SK-N-SH (cell line): ENCODE data around the gene ERRFI1.

Experiments used
- EP300 ChIP-seq, 2 experiments: IDR thresholded peaks; 2 replicates each; pipeline versions ENCODE4 v1.4.0 to v1.6.1; 2012; ENCODE audit warnings: borderline replicate concordance in 1 of 2, low read depth in 1 of 2, low read length in 1 of 2
- GATA2 ChIP-seq: sonication (generic); formaldehyde crosslinking; IDR thresholded peaks from 2 replicates; pipeline ENCODE4 v1.5.0; 2020; ENCODE audit warnings: mild to moderate bottlenecking, missing genetic modification reagents
- NFIC ChIP-seq: IDR thresholded peaks from 2 replicates; pipeline ENCODE4 v1.4.0; 2012; ENCODE audit warnings: borderline replicate concordance
- POLR2AphosphoS5 ChIP-seq: IDR thresholded peaks from 2 replicates; pipeline ENCODE4 v1.6.1; 2012; ENCODE audit warnings: low read depth, low read length
- RFX5 ChIP-seq: IDR thresholded peaks from 2 replicates; pipeline ENCODE4 v1.6.1; 2012; ENCODE audit warnings: mild to moderate bottlenecking, improper control_type of control experiment, low read length
- SMC3 ChIP-seq: IDR thresholded peaks from 2 replicates; pipeline ENCODE4 v1.6.1; 2012; ENCODE audit warnings: low read depth, low read length, improper control_type of control experiment
- USF1 ChIP-seq: IDR thresholded peaks from 2 replicates; pipeline ENCODE4 v1.4.0; 2012; ENCODE audit warnings: low read depth, borderline replicate concordance
- USF2 ChIP-seq: fragments of 150-350 bp; IDR thresholded peaks from 2 replicates; pipeline ENCODE4 v1.6.1; 2017; ENCODE audit warnings: antibody characterized with exemption, low read length, low read depth, borderline replicate concordance
- YY1 ChIP-seq: IDR thresholded peaks from 2 replicates; pipeline ENCODE4 v1.4.0; 2012; ENCODE audit warnings: low read depth, mild to moderate bottlenecking
- ZBTB33 ChIP-seq: IDR thresholded peaks from 2 replicates; pipeline ENCODE4 v1.4.0; 2012; ENCODE audit warnings: low read depth, borderline replicate concordance
- TF ChIP-seq, protein P1 (sequence below): fragments of 200-600 bp; sonication (generic); IDR thresholded peaks from 2 replicates; pipeline ENCODE4 v1.6.1; 2017; ENCODE audit warnings: antibody characterized with exemption, mild to moderate bottlenecking, moderate library complexity
- TF ChIP-seq, protein P2 (sequence below): IDR thresholded peaks from 2 replicates; pipeline ENCODE4; 2012

DNA sequence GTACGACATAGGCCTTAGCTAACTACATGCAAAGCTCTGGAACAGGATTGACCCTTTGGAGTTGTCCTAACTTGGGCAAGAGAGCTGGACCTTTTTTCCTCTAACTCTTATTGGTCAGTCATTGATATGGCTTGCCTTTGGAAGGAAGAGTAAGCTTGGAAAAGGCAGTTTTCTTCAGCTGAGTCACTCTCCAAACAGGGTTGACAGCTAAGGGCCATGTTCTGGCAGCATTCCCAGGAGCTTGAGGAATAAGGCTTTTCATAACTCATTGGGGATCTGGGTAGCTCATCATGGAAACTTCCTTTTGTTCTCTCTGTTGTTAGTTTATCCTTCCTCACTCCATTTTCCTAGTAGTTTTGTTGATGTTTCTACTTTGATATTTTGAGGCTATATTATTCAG, 14.5 kb upstream of the ERRFI1 start:
- no peak for TF ChIP-seq USF1
- TF ChIP-seq SMC3: no peak
- TF ChIP-seq, protein P1, sequence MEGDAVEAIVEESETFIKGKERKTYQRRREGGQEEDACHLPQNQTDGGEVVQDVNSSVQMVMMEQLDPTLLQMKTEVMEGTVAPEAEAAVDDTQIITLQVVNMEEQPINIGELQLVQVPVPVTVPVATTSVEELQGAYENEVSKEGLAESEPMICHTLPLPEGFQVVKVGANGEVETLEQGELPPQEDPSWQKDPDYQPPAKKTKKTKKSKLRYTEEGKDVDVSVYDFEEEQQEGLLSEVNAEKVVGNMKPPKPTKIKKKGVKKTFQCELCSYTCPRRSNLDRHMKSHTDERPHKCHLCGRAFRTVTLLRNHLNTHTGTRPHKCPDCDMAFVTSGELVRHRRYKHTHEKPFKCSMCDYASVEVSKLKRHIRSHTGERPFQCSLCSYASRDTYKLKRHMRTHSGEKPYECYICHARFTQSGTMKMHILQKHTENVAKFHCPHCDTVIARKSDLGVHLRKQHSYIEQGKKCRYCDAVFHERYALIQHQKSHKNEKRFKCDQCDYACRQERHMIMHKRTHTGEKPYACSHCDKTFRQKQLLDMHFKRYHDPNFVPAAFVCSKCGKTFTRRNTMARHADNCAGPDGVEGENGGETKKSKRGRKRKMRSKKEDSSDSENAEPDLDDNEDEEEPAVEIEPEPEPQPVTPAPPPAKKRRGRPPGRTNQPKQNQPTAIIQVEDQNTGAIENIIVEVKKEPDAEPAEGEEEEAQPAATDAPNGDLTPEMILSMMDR: no peak
- no peak for TF ChIP-seq POLR2AphosphoS5
- no peak for TF ChIP-seq RFX5
- peak; percentile 91 for TF ChIP-seq NFIC
- no peak for TF ChIP-seq USF2
- no peak; a peak in 1 of 4 replicates for TF ChIP-seq EP300 (IDR thresholded peaks at IDR 0.05; ENCODE audit: borderline replicate concordance in 1 of 2, low read depth in 1 of 2, low read length in 1 of 2)
- TF ChIP-seq YY1: peak; percentile 55; the same call in 1 of the 2 replicates
- TF ChIP-seq, protein P2, sequence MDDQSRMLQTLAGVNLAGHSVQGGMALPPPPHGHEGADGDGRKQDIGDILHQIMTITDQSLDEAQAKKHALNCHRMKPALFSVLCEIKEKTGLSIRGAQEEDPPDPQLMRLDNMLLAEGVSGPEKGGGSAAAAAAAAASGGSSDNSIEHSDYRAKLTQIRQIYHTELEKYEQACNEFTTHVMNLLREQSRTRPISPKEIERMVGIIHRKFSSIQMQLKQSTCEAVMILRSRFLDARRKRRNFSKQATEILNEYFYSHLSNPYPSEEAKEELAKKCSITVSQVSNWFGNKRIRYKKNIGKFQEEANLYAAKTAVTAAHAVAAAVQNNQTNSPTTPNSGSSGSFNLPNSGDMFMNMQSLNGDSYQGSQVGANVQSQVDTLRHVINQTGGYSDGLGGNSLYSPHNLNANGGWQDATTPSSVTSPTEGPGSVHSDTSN: peak; percentile 63
- TF ChIP-seq ZBTB33: no peak
- no peak for TF ChIP-seq GATA2 (CRISPR knock-in tag)
